ENCODE data around the gene EHBP1L1. TPM values are rescaled to one million over a fixed set of nuclear protein-coding genes. Genes with fewer than 3 reads are reported as not detected.

The EHBP1L1 gene
- total RNA-seq, 2 experiments from 2014 or later: 94.0 to 99.4 TPM

GRCh38 chr11:65539744-65540289 lies 36.0 kb upstream of the EHBP1L1 start:
- intact Hi-C loops (cut with micrococcal nuclease): loop anchor here (5.0 kb wide), 1 partner anchor 37 kb away; the partner anchor contains the start of gene EHBP1L1
- ATAC-seq (peak; percentile 70), DNase-seq (no peak)
- ChIA-PET POLR2A (interaction anchor here (0.6 to 4.4 kb wide), 20 partner anchors 9 to 155 kb away, joined by 3 to 26 read pairs (median 6); partner anchors contain the start of genes EHBP1L1, FAM89B, KCNK7 and MALAT1), CTCF (interaction anchor here (0.6 to 3.4 kb wide), 29 partner anchors 9 to 206 kb away, joined by 3 to 59 read pairs (median 6); partner anchors contain the start of genes DPF2, EHBP1L1, FAM89B and KAT5)
- H3K27me3 Mint-ChIP-seq: no peaks in the 10 kb centered on the region
- H3K27ac Mint-ChIP-seq: peak overlapping the region; percentile 86
- H3K4me1 Mint-ChIP-seq (ENCODE audit: low read depth): peaks cover 17% of the 10 kb centered on the region
- H3K9me3 Mint-ChIP-seq: no peaks in the 10 kb centered on the region
- peaks cover 4% of the 10 kb centered on the region for H3K36me3 Mint-ChIP-seq (ENCODE audit: low read depth)
- peak overlapping the region; percentile 76 for H3K4me3 Mint-ChIP-seq
- TF ChIP-seq CTCF (IDR thresholded peaks at IDR 0.05): peak; percentile 54

- H3K4me1 Mint-ChIP-seq (ENCODE audit: low read depth): peaks cover 22% of the 10 kb centered on the region
- no peaks in the 10 kb centered on the region for H3K27me3 Mint-ChIP-seq
Observed at GRCh38 chr11:65540290-65541092, 35.4 kb upstream of the EHBP1L1 start.

GRCh38 chr11:65541093-65541982 lies 34.5 kb upstream of the EHBP1L1 start:
- no peaks in the 10 kb centered on the region for H3K27me3 Mint-ChIP-seq
- intact Hi-C loops (cut with micrococcal nuclease): loop anchor here (5.0 kb wide), 1 partner anchor 36 kb away; the partner anchor contains the start of gene EHBP1L1
- POLR2A ChIA-PET: interaction anchor here (0.7 to 4.4 kb wide), 21 partner anchors 10 to 120 kb away, joined by 3 to 26 read pairs (median 6); partner anchors contain the start of genes EHBP1L1, FAM89B, MALAT1 and NEAT1
- CTCF ChIA-PET: interaction anchor here (0.7 to 3.4 kb wide), 26 partner anchors 8 to 208 kb away, joined by 3 to 59 read pairs (median 6); partner anchors contain the start of genes DPF2, EHBP1L1, FAM89B and MAP3K11
- DNase-seq (no peak), ATAC-seq (no peak)
- peaks cover 29% of the 10 kb centered on the region for H3K4me1 Mint-ChIP-seq (ENCODE audit: low read depth)
- no peaks in the 10 kb centered on the region for H3K9me3 Mint-ChIP-seq
- TF ChIP-seq CTCF (IDR thresholded peaks at IDR 0.05): no peak
- H3K36me3 Mint-ChIP-seq (ENCODE audit: low read depth): peaks cover 4% of the 10 kb centered on the region
- H3K4me3 Mint-ChIP-seq: peak overlapping the region; percentile 76
- peak overlapping the region; percentile 86 for H3K27ac Mint-ChIP-seq

More at GRCh38 chr11:65540290-65541092, 35.4 kb upstream of the EHBP1L1 start:
- intact Hi-C loops (cut with micrococcal nuclease): loop anchor here (5.0 kb wide), 1 partner anchor 37 kb away; the partner anchor contains the start of gene EHBP1L1
- ATAC-seq (peak; percentile 93), DNase-seq (peak; percentile 92)
- ChIA-PET POLR2A (interaction anchor here (0.6 to 4.4 kb wide), 23 partner anchors 10 to 155 kb away, joined by 3 to 26 read pairs (median 4); partner anchors contain the start of genes EHBP1L1, FAM89B, MALAT1 and NEAT1), CTCF (interaction anchor here (0.6 to 3.4 kb wide), 35 partner anchors 9 to 207 kb away, joined by 3 to 59 read pairs (median 4); partner anchors contain the start of genes DPF2, EHBP1L1, FAM89B and KAT5)
- peaks cover 4% of the 10 kb centered on the region for H3K36me3 Mint-ChIP-seq (ENCODE audit: low read depth)
- peak overlapping the region; percentile 86 for H3K27ac Mint-ChIP-seq
- peak; percentile 75 for TF ChIP-seq CTCF (IDR thresholded peaks at IDR 0.05)
- no peaks in the 10 kb centered on the region for H3K9me3 Mint-ChIP-seq
- H3K4me3 Mint-ChIP-seq: peak overlapping the region; percentile 76

GRCh38 chr11:65542738-65543390 lies 33.0 kb upstream of the EHBP1L1 start:
- Mint-ChIP-seq H3K9me3 (no peaks in the 10 kb centered on the region), H3K27ac (no peak overlapping the region), H3K4me3 (no peak overlapping the region), H3K27me3 (no peaks in the 10 kb centered on the region), H3K4me1 (ENCODE audit: low read depth) (peaks cover 37% of the 10 kb centered on the region), H3K36me3 (ENCODE audit: low read depth) (peaks cover 6% of the 10 kb centered on the region)
- no peak for TF ChIP-seq CTCF (IDR thresholded peaks at IDR 0.05)
- DNase-seq (no peak), ATAC-seq (no peak)
- CTCF ChIA-PET: interaction anchor here (0.7 to 3.4 kb wide), 5 partner anchors 9 to 46 kb away, joined by 3 to 59 read pairs (median 39); partner anchors contain the start of genes FAM89B and ZNRD2
- intact Hi-C loops (cut with micrococcal nuclease): loop anchor here (5.0 kb wide), 1 partner anchor 34 kb away; the partner anchor contains the start of gene EHBP1L1
- POLR2A ChIA-PET: interaction anchor here (0.8 to 4.4 kb wide), 6 partner anchors 10 to 51 kb away, joined by 3 to 26 read pairs (median 8); partner anchors contain the start of gene MALAT1

All from activated CD8-positive, alpha-beta T cell treated with anti-CD3 and anti-CD28 coated beads for 36 hours (primary cell).